SK-N-SH (cell line): ENCODE data around the gene RRP7A.

Source experiments
- EP300 ChIP-seq, 2 experiments: IDR thresholded peaks; 2 replicates each; pipeline versions ENCODE4 v1.4.0 to v1.6.1; 2012; ENCODE audit warnings: borderline replicate concordance in 1 of 2, low read depth in 1 of 2, low read length in 1 of 2
- TF ChIP-seq, protein P1 (sequence below): fragments of 200-600 bp; sonication (generic); IDR thresholded peaks from 2 replicates; pipeline ENCODE4 v1.6.1; 2017; ENCODE audit warnings: antibody characterized with exemption, mild to moderate bottlenecking, moderate library complexity

DNA sequence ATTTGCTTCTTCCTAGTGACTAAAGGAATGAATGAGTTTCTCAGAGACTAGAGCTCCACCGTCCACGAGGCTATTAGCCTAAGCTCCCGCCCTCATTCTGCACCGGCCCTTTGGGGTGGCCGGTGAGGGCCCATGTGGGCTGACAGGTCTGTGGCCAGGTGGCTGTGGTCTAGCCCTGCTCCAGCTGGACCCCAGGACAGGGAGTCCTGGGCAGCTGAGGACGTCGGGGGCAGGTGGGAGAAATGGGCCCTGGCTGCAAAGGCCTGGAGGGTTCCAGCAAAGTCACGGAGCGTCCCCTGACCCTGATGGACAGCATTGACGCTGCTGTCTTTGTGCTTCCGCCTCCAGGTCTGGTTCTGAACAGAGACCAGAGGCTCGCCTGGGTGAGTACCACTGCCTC lies 46.4 kb upstream of the RRP7A start:
- TF ChIP-seq, protein P1, sequence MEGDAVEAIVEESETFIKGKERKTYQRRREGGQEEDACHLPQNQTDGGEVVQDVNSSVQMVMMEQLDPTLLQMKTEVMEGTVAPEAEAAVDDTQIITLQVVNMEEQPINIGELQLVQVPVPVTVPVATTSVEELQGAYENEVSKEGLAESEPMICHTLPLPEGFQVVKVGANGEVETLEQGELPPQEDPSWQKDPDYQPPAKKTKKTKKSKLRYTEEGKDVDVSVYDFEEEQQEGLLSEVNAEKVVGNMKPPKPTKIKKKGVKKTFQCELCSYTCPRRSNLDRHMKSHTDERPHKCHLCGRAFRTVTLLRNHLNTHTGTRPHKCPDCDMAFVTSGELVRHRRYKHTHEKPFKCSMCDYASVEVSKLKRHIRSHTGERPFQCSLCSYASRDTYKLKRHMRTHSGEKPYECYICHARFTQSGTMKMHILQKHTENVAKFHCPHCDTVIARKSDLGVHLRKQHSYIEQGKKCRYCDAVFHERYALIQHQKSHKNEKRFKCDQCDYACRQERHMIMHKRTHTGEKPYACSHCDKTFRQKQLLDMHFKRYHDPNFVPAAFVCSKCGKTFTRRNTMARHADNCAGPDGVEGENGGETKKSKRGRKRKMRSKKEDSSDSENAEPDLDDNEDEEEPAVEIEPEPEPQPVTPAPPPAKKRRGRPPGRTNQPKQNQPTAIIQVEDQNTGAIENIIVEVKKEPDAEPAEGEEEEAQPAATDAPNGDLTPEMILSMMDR, result no peak
- no peak for TF ChIP-seq EP300 (IDR thresholded peaks at IDR 0.05; ENCODE audit: borderline replicate concordance in 1 of 2, low read depth in 1 of 2, low read length in 1 of 2)
